AG04450 (cell line): Measurements from ENCODE around the gene POLR1A. TPM values are rescaled to one million over a fixed set of nuclear protein-coding genes. Genes with fewer than 3 reads are reported as not detected.

Source experiments
- CTCF ChIA-PET: fragments of 300-600, 350-600 bp; formaldehyde crosslinking; extraction: SDS; loops from one replicate; lab custom pipeline; 2022; ENCODE audit warnings: antibody characterized with exemption, inconsistent platforms; lab: Charles Lee
- POLR2A ChIA-PET: fragments of 350-600 bp; formaldehyde crosslinking; extraction: SDS; loops from one replicate; lab custom pipeline; 2021; ENCODE audit warnings: antibody characterized with exemption, inconsistent platforms; lab: Yijun Ruan, JAX
- DNase-seq: peaks from one replicate; pipeline ENCODE4 v3.0.0-alpha.2; 2011; ENCODE audit warnings: low read depth, low spot score
- H3K27ac ChIP-seq: one replicate; pipeline ENCODE4 v1.5.1; 2012; ENCODE audit warnings: low read depth, low read length, control low read depth
- H3K27me3 ChIP-seq: one replicate; pipeline ENCODE4 v1.6.0; 2012; ENCODE audit warnings: low read length; ENCODE audit not compliant: control insufficient read depth, insufficient read depth
- H3K4me3 ChIP-seq: 2 replicates; pipeline ENCODE4 v1.5.1; 2011; ENCODE audit warnings: mild to moderate bottlenecking, low read depth, low read length, control low read depth
- H3K9me3 ChIP-seq: 2 replicates; pipeline ENCODE4 v1.5.1; 2012; ENCODE audit warnings: low read length; ENCODE audit not compliant: control insufficient read depth, insufficient read depth
- CTCF ChIP-seq: IDR thresholded peaks from 2 replicates; pipeline ENCODE4 v1.5.1; 2011; ENCODE audit warnings: low read depth, low read length, control low read depth, inconsistent platforms
- polyA plus RNA-seq: library from polyadenylated mRNA; depleted of rRNA; stranded (reverse); fragments of >200 nt; gene quantifications from 2 replicates; pipeline ENCODE4 v1.2.3, GENCODE V29; 2011

The POLR1A gene
- polyA plus RNA-seq, 1 experiment, result 11.1 TPM

GRCh38 chr2:86078774-86079545 is 26.7 kb downstream of the POLR1A start:
- no peak overlapping the region for H3K4me3 ChIP-seq
- TF ChIP-seq CTCF, result peak; percentile 77
- H3K9me3 ChIP-seq, result no peaks in the 10 kb centered on the region
- no peak for DNase-seq
- CTCF ChIA-PET, result interaction anchor here (0.6 to 6.9 kb wide), 40 partner anchors 9 to 647 kb away, joined by 3 to 375 read pairs (median 4); partner anchors contain the start of genes POLR1A, PTCD3 and ST3GAL5
- POLR2A ChIA-PET, result interaction anchor here (0.7 kb wide), 1 partner anchor 251 kb away, joined by 3 read pairs; no protein-coding TSS in a partner anchor
- H3K27me3 ChIP-seq, result no peaks in the 10 kb centered on the region
- no peak overlapping the region for H3K27ac ChIP-seq

- TF ChIP-seq CTCF, result no peak
- ChIA-PET POLR2A (interaction anchor here (0.6 kb wide), 1 partner anchor 13 kb away, joined by 4 read pairs; no protein-coding TSS in a partner anchor), CTCF (interaction anchor here (6.9 kb wide), 1 partner anchor 248 kb away, joined by 375 read pairs; no protein-coding TSS in a partner anchor)
These were observed 29.8 kb downstream of the POLR1A start for GRCh38 chr2:86075886-86076285.

GRCh38 chr2:86074811-86075210 is 30.9 kb downstream of the POLR1A start:
- POLR2A ChIA-PET, result no interaction called here
- H3K27me3 ChIP-seq, result no peaks in the 10 kb centered on the region
- TF ChIP-seq CTCF, result no peak
- no peak overlapping the region for H3K4me3 ChIP-seq
- H3K27ac ChIP-seq, result no peak overlapping the region
- CTCF ChIA-PET, result interaction anchor here (1.0 to 6.9 kb wide), 2 partner anchors 185 to 247 kb away, joined by 3 to 375 read pairs; no protein-coding TSS in a partner anchor
- H3K9me3 ChIP-seq, result no peaks in the 10 kb centered on the region
- DNase-seq, result no peak

More at GRCh38 chr2:86075886-86076285, 29.8 kb downstream of the POLR1A start:
- no peaks in the 10 kb centered on the region for H3K27me3 ChIP-seq
- no peak overlapping the region for H3K4me3 ChIP-seq
- no peak for DNase-seq
- H3K9me3 ChIP-seq, result no peaks in the 10 kb centered on the region
- H3K27ac ChIP-seq, result no peak overlapping the region

GRCh38 chr2:86074256-86074655 is 31.4 kb downstream of the POLR1A start:
- Histone ChIP-seq H3K4me3 (no peak overlapping the region), H3K9me3 (no peaks in the 10 kb centered on the region), H3K27me3 (no peaks in the 10 kb centered on the region), H3K27ac (no peak overlapping the region)
- TF ChIP-seq CTCF, result no peak
- CTCF ChIA-PET, result interaction anchor here (1.0 to 6.9 kb wide), 2 partner anchors 185 to 247 kb away, joined by 3 to 375 read pairs; no protein-coding TSS in a partner anchor
- POLR2A ChIA-PET, result no interaction called here
- no peak for DNase-seq

GRCh38 chr2:86073225-86073624 is 32.5 kb downstream of the POLR1A start:
- POLR2A ChIA-PET, result no interaction called here
- no peak overlapping the region for H3K4me3 ChIP-seq
- no peaks in the 10 kb centered on the region for H3K9me3 ChIP-seq
- TF ChIP-seq CTCF, result no peak
- CTCF ChIA-PET, result interaction anchor here (0.6 to 0.9 kb wide), 2 partner anchors 183 to 258 kb away, joined by 3 read pairs; no protein-coding TSS in a partner anchor
- H3K27ac ChIP-seq, result no peak overlapping the region
- H3K27me3 ChIP-seq, result no peaks in the 10 kb centered on the region
- DNase-seq, result no peak
